WERI-Rb-1 (cell line): ENCODE measurements around the gene NEB.

Experiments
- DNase-seq: peaks from one replicate; pipeline ENCODE4 v3.0.0-alpha.2; 2020
- H3K27ac ChIP-seq: fragments of 250-450 bp; sonication (Bioruptor Pico); 2 replicates; pipeline ENCODE4 v1.5.1; 2020; ENCODE audit warnings: mild to moderate bottlenecking, moderate library complexity
- H3K27me3 ChIP-seq: fragments of 250-450 bp; sonication (Bioruptor Pico); 2 replicates; pipeline ENCODE4 v1.5.1; 2021; ENCODE audit warnings: mild to moderate bottlenecking, low read depth, moderate library complexity; ENCODE audit not compliant: insufficient read depth, severe bottlenecking
- H3K36me3 ChIP-seq: fragments of 250-450 bp; sonication (Bioruptor Pico); 2 replicates; pipeline ENCODE4 v1.5.1; 2020; ENCODE audit warnings: mild to moderate bottlenecking, moderate library complexity
- H3K4me3 ChIP-seq: 2 replicates; pipeline ENCODE4 v1.5.1; 2011; ENCODE audit warnings: low read depth, mild to moderate bottlenecking, control low read depth, low read length
- H3K9me3 ChIP-seq: fragments of 250-450 bp; sonication (Bioruptor Pico); 2 replicates; pipeline ENCODE4 v1.5.1; 2021; ENCODE audit warnings: mild to moderate bottlenecking, moderate library complexity; ENCODE audit not compliant: severe bottlenecking
- CTCF ChIP-seq: IDR thresholded peaks from 2 replicates; pipeline ENCODE4 v1.5.1; 2011; ENCODE audit warnings: low read depth, mild to moderate bottlenecking, control low read depth, inconsistent platforms, low read length

The NEB gene

GRCh38 chr2:151720521-151720920 is 13.8 kb downstream of the NEB start:
- no peaks in the 10 kb centered on the region for H3K9me3 ChIP-seq
- H3K27ac ChIP-seq, result no peak overlapping the region
- no peak for TF ChIP-seq CTCF
- H3K27me3 ChIP-seq, result no peaks in the 10 kb centered on the region
- no peak overlapping the region for H3K4me3 ChIP-seq
- no peak for DNase-seq
- no peaks in the 10 kb centered on the region for H3K36me3 ChIP-seq

- Histone ChIP-seq H3K27me3 (no peaks in the 10 kb centered on the region), H3K4me3 (no peak overlapping the region), H3K9me3 (no peaks in the 10 kb centered on the region), H3K36me3 (no peaks in the 10 kb centered on the region), H3K27ac (no peak overlapping the region)
- DNase-seq, result no peak
- no peak for TF ChIP-seq CTCF
Measured at GRCh38 chr2:151718796-151719195, 15.5 kb downstream of the NEB start.

- no peak for TF ChIP-seq CTCF
Measured at GRCh38 chr2:151718247-151718646, 16.0 kb downstream of the NEB start.

GRCh38 chr2:151716721-151717120 is 17.6 kb downstream of the NEB start:
- H3K9me3 ChIP-seq, result no peaks in the 10 kb centered on the region
- no peak for TF ChIP-seq CTCF
- H3K4me3 ChIP-seq, result no peak overlapping the region
- no peak overlapping the region for H3K27ac ChIP-seq
- no peak for DNase-seq
- H3K27me3 ChIP-seq, result no peaks in the 10 kb centered on the region
- H3K36me3 ChIP-seq, result no peaks in the 10 kb centered on the region

More at GRCh38 chr2:151718247-151718646, 16.0 kb downstream of the NEB start:
- no peaks in the 10 kb centered on the region for H3K36me3 ChIP-seq
- no peak for DNase-seq
- H3K4me3 ChIP-seq, result no peak overlapping the region
- H3K27me3 ChIP-seq, result no peaks in the 10 kb centered on the region
- H3K9me3 ChIP-seq, result no peaks in the 10 kb centered on the region
- H3K27ac ChIP-seq, result no peak overlapping the region

- DNase-seq, result no peak
- Histone ChIP-seq H3K27me3 (no peaks in the 10 kb centered on the region), H3K27ac (no peak overlapping the region)
Measured at GRCh38 chr2:151713291-151713903, 20.9 kb downstream of the NEB start.

More at GRCh38 chr2:151713291-151713903, 20.9 kb downstream of the NEB start:
- Histone ChIP-seq H3K9me3 (no peaks in the 10 kb centered on the region), H3K36me3 (no peaks in the 10 kb centered on the region), H3K4me3 (no peak overlapping the region)
- TF ChIP-seq CTCF, result no peak
